GM12878 (cell line): ENCODE results near the gene HPS3. TPM values are rescaled to one million over a fixed set of nuclear protein-coding genes. Genes with fewer than 3 reads are reported as not detected.

Experiments used
- ATAC-seq: fragments of 200-7000 bp; cut with Tn5 transposase; 3 replicates; pipeline ENCODE4 v1.9.1; 2020; ENCODE audit warnings: mild to moderate bottlenecking, moderate library complexity
- BruUV-seq: library from RNA; stranded (reverse); fragments of 400-500 nt; replicated peaks from 2 replicates; lab custom pipeline; 2021; lab: Mats Ljungman, UMichigan
- CTCF ChIA-PET: fragments of 300-600 bp; sonication (Branson Sonifier 250); formaldehyde crosslinking; extraction: SDS; loops from one replicate; lab custom pipeline; 2021; ENCODE audit warnings: inconsistent platforms; lab: Yijun Ruan, JAX
- POLR2A ChIA-PET: fragments of 350-600 bp; formaldehyde crosslinking; extraction: SDS; loops from one replicate; lab custom pipeline; 2021; ENCODE audit warnings: inconsistent platforms; lab: Charles Lee
- RAD21 ChIA-PET: fragments of 300-600 bp; sonication (Branson Sonifier 250); formaldehyde crosslinking; loops from one replicate; lab custom pipeline; 2023; ENCODE audit warnings: antibody characterized with exemption; ENCODE audit not compliant: unreplicated experiment; lab: Charles Lee
- SMC1A ChIA-PET: fragments of 300-600 bp; sonication (Branson Sonifier 250); formaldehyde crosslinking; loops from one replicate; lab custom pipeline; 2023; ENCODE audit not compliant: unreplicated experiment, uncharacterized antibody; lab: Charles Lee
- DNase-seq: peaks from one replicate; pipeline ENCODE4 v3.0.0-alpha.2; 2011; ENCODE audit warnings: low read depth, low spot score
- FAIRE-seq: peaks from 3 replicates; lab custom pipeline; 2011; peaks lifted over from hg19 to GRCh38; lab: Jason Lieb, UNC
- H2AFZ ChIP-seq: 2 replicates; pipeline ENCODE4 v1.6.0; 2011; ENCODE audit warnings: low read depth, low read length, control low read depth; ENCODE audit not compliant: control insufficient read depth
- H3K27ac ChIP-seq: 2 replicates; pipeline ENCODE4 v1.5.1; 2011; ENCODE audit warnings: control low read depth; ENCODE audit not compliant: control insufficient read depth, insufficient read depth
- H3K27me3 ChIP-seq, 2 experiments: replicated peaks in 1 of 2; 2 replicates each; pipeline versions ENCODE4 v1.6.0 to v1.6.1; 2011; ENCODE audit warnings: low read length in 1 of 2; ENCODE audit not compliant: control insufficient read depth in 2 of 2, insufficient read depth in 2 of 2
- H3K36me3 ChIP-seq, 2 experiments: 2 replicates each; pipeline ENCODE4 v1.5.1; 2011; ENCODE audit warnings: low read length in 1 of 2; ENCODE audit not compliant: control insufficient read depth in 2 of 2, insufficient read depth in 2 of 2
- H3K4me1 ChIP-seq: 2 replicates; pipeline ENCODE4 v1.6.1; 2011; ENCODE audit warnings: mild to moderate bottlenecking, low read length, moderate library complexity, mixed read lengths; ENCODE audit not compliant: control insufficient read depth, insufficient read depth
- H3K4me2 ChIP-seq: 2 replicates; pipeline ENCODE4 v1.6.0; 2011; ENCODE audit warnings: control low read depth; ENCODE audit not compliant: control insufficient read depth, insufficient read depth
- H3K4me3 ChIP-seq: fragments of 200-600 bp; sonication (generic); 2 replicates; pipeline ENCODE4 v1.5.1; 2016
- H3K79me2 ChIP-seq: 2 replicates; pipeline ENCODE4 v1.6.0; 2011; ENCODE audit warnings: low read length; ENCODE audit not compliant: control insufficient read depth, insufficient read depth
- H3K9ac ChIP-seq: 2 replicates; pipeline ENCODE4 v1.8.0; 2011; ENCODE audit warnings: low read length, control low read depth, mixed read lengths; ENCODE audit not compliant: control insufficient read depth, insufficient read depth
- H3K9me3 ChIP-seq: replicated peaks from 3 replicates; pipeline ENCODE4 v1.5.1; 2011; ENCODE audit warnings: mild to moderate bottlenecking, low read length; ENCODE audit not compliant: control insufficient read depth, insufficient read depth
- H4K20me1 ChIP-seq: 2 replicates; pipeline ENCODE4 v1.6.0; 2011; ENCODE audit not compliant: control insufficient read depth, insufficient read depth
- BRCA1 ChIP-seq: IDR thresholded peaks from 2 replicates; pipeline ENCODE4 v1.6.1; 2011; ENCODE audit warnings: low read depth, low read length, improper control_type of control experiment
- FOXM1 ChIP-seq: IDR thresholded peaks from 2 replicates; pipeline ENCODE4 v1.6.1; 2012; ENCODE audit warnings: low read depth, mild to moderate bottlenecking, inconsistent platforms, low read length, moderate library complexity
- IRF5 ChIP-seq: fragments of 450-650 bp; IDR thresholded peaks from 2 replicates; pipeline ENCODE4 v1.6.1; 2017; ENCODE audit warnings: borderline replicate concordance
- KLF5 ChIP-seq: fragments of 450-650 bp; IDR thresholded peaks from 2 replicates; pipeline ENCODE4 v1.6.1; 2014; ENCODE audit warnings: mild to moderate bottlenecking; ENCODE audit not compliant: partially characterized antibody
- MTA2 ChIP-seq: fragments of 450-650 bp; IDR thresholded peaks from 2 replicates; pipeline ENCODE4 v1.6.1; 2016; ENCODE audit warnings: low read depth, mild to moderate bottlenecking, moderate library complexity
- POLR2AphosphoS5 ChIP-seq: IDR thresholded peaks from 2 replicates; pipeline ENCODE4 v1.6.1; 2011; ENCODE audit warnings: mild to moderate bottlenecking, low read length, inconsistent platforms
- POU2F2 ChIP-seq: IDR thresholded peaks from 3 replicates; pipeline ENCODE4 v1.6.1; 2011; ENCODE audit warnings: low read depth, mild to moderate bottlenecking, low read length, borderline replicate concordance
- REST ChIP-seq: IDR thresholded peaks from 2 replicates; pipeline ENCODE4 v1.6.1; 2012; ENCODE audit warnings: mild to moderate bottlenecking, low read depth, low read length
- SP1 ChIP-seq: IDR thresholded peaks from one replicate; pipeline ENCODE4 v1.6.1; 2011; ENCODE audit warnings: low read depth, low read length
- ZNF687 ChIP-seq: fragments of 450-650 bp; IDR thresholded peaks from 2 replicates; pipeline ENCODE4 v1.6.1; 2017; ENCODE audit warnings: mild to moderate bottlenecking, moderate library complexity
- ZSCAN29 ChIP-seq: fragments of 450-650 bp; IDR thresholded peaks from 2 replicates; pipeline ENCODE4 v1.6.1; 2017; ENCODE audit warnings: mild to moderate bottlenecking, moderate library complexity
- WGBS: methylation state at CpG from one replicate; pipeline ENCODE4 v1.1.6; 2016; ENCODE audit warnings: low lambda C conversion rate; ENCODE audit not compliant: insufficient replicate concordance, insufficient coverage; ENCODE audit errors: missing lambda C conversion rate; 5-methylcytosine and 5-hydroxymethylcytosine counted together
- in situ Hi-C: fragments of 300-500 bp; cut with MboI; formaldehyde crosslinking; loops from 9 replicates; pipeline ENCODE4 v1.14.3; 2018; ENCODE audit warnings: mixed read lengths
- intact Hi-C: fragments of 100-400 bp; cut with micrococcal nuclease; formaldehyde crosslinking; loops from one replicate; pipeline ENCODE4 v1.14.2; 2022; ENCODE audit not compliant: unreplicated experiment
- polyA plus RNA-seq, 11 experiments: library from polyadenylated mRNA; depleted of rRNA in 4 of 11; unstranded in 6 of 11; stranded (reverse) in 5 of 11; fragments of >200 nt; fragmentation: Nextera tagmentation in 4 of 11; fragmentation: Illumina TruSeq in 1 of 11; extraction: Ambion mirVana in 4 of 11; extraction: Trizol in 1 of 11; gene quantifications; 1 replicate in 1 of 11; 2 replicates in 10 of 11; pipeline versions ENCODE4 v1.2.1 to v1.2.3, GENCODE V29; 2011 to 2016; ENCODE audit warnings: inconsistent platforms in 2 of 11, missing spikeins in 2 of 11, low read depth in 1 of 11
- total RNA-seq, 4 experiments: library from RNA; depleted of rRNA in 3 of 4; stranded (reverse); fragments of >200 nt in 3 of 4; fragmentation: Illumina TruSeq in 1 of 4; extraction: Trizol in 1 of 4; gene quantifications; 2 replicates each; pipeline versions ENCODE4 v1.2.1 to v1.2.3, GENCODE V29; 2013 to 2021

HPS3 gene
- total and polyA plus RNA-seq, 10 of the 15 experiments (the other 5 are each of a cell fraction or from before 2014, with no cell fraction given): 2.7 to 26.5 (median 14.8) TPM

GRCh38 chr3:149090907-149091306, 38.5 kb upstream of the HPS3 start (continued):
- no peak for TF ChIP-seq REST
- no peak for TF ChIP-seq FOXM1
- TF ChIP-seq POU2F2: no peak
- no peak for TF ChIP-seq KLF5
- no peak for TF ChIP-seq IRF5
- no peak for TF ChIP-seq POLR2AphosphoS5
- no peak for TF ChIP-seq BRCA1
- TF ChIP-seq SP1: no peak

- SMC1A ChIA-PET: interaction anchor here (0.7 kb wide), 1 partner anchor 94 kb away, joined by 3 read pairs; no protein-coding TSS in a partner anchor
- H3K79me2 ChIP-seq: no peaks in the 10 kb centered on the region
- ATAC-seq (no peak), FAIRE-seq (peak; percentile 72), DNase-seq (no peak)
- BruUV-seq: no TSS peak
- CTCF ChIA-PET: interaction anchor here (0.6 to 1.3 kb wide), 2 partner anchors 25 to 47 kb away, joined by 3 to 4 read pairs; no protein-coding TSS in a partner anchor
- POLR2A ChIA-PET: no interaction called here
- H3K4me1 ChIP-seq: peaks cover 24% of the 10 kb centered on the region
- H3K36me3 ChIP-seq: no peaks in the 10 kb centered on the region
- H3K4me2 ChIP-seq: no peak overlapping the region
- intact Hi-C loops (no loop called here), in situ Hi-C loops (no loop called here)
- H4K20me1 ChIP-seq: no peaks in the 10 kb centered on the region
- WGBS: 98% methylated on average over 4 of the region's 4 CpGs
- H3K27ac ChIP-seq: no peak overlapping the region
- H3K9me3 ChIP-seq: no peaks in the 10 kb centered on the region; the same call in 2 of the 3 replicates
- H2AFZ ChIP-seq: no peak overlapping the region
- no peak overlapping the region for H3K4me3 ChIP-seq
- no peaks in the 10 kb centered on the region for H3K27me3 ChIP-seq
- no peak overlapping the region for H3K9ac ChIP-seq
- RAD21 ChIA-PET: no interaction called here
- TF ChIP-seq ZNF687 (no peak), REST (no peak), ZSCAN29 (no peak), MTA2 (no peak)
These were observed 37.5 kb upstream of the HPS3 start for GRCh38 chr3:149091983-149092382.
